Measurements from ENCODE around the gene PROP1.

- TF ChIP-seq EZH2 (IDR thresholded peaks at IDR 0.05; ENCODE audit: insufficient read depth, low read length) (no peak), CTCF (IDR thresholded peaks at IDR 0.05; ENCODE audit: insufficient read depth, low read depth, low read length) (no peak)
Measured at GRCh38 chr5:177980743-177981151, 15.3 kb downstream of the PROP1 start.
